ENCODE results near the gene PCBP3. TPM values are rescaled to one million over a fixed set of nuclear protein-coding genes. Genes with fewer than 3 reads are reported as not detected.

The PCBP3 gene
- total RNA-seq, 1 donor from 2014 or later, result not detected

DNA sequence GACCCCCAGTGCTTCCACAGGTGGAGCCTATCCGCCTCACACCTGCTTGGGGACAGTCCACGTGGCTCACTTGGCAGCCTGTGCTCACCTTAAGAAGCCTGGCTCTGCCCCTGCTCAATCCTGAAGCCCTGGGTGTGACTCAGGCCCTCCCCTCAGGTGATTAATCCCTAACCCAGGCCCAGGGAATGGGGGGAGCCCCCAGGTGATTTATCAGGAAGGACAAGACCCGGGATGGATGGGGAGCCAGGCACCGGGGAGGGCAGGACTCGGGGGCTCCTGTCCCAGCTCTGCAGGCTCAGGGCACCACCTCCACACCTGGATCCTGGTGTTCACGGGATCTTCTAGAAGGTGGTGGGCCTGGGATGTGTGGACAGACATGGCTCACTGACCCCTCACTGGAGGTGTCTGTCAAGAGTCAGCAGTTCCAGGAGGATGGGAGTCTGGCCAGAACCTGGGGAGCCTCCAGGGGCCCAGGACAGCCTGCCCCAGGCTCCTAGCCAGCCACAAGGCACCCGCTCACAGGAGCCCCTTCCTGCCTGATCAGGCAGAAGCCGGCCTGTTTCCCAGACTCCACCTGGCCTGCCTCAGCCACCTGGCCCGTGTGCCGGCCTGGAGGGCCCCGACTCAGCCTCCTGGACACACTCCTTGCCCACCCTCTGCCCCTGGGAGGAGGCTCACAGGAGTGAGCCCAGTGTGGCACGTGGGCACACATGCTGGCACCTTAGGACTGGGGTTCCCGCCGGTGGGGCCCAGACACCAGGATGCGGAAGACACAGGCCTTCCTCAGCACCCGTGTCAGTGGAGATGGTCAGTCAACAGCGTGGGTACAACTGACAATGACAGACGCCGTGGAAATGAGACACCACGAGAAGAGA lies 299.5 kb downstream of the PCBP3 start:
- no peaks in the 10 kb centered on the region for H3K36me3 ChIP-seq (ENCODE audit: control insufficient read depth in 3 of 3, insufficient read depth in 3 of 3, low read length in 3 of 3)
- no peak overlapping the region for H3K27ac ChIP-seq (ENCODE audit: low read depth, low read length)
- H3K9me3 ChIP-seq (ENCODE audit: control insufficient read depth in 3 of 3, low read length in 3 of 3), result no peaks in the 10 kb centered on the region
- no peak overlapping the region for H3K4me3 ChIP-seq (ENCODE audit: low read length in 3 of 3)
- peaks cover 11 to 36% (median 17%) of the 10 kb centered on the region in 3 donors for H3K27me3 ChIP-seq (ENCODE audit: control insufficient read depth in 3 of 3, insufficient read depth in 3 of 3, low read length in 3 of 3)
- no peaks in the 10 kb centered on the region for H3K4me1 ChIP-seq (ENCODE audit: control insufficient read depth in 3 of 3, insufficient read depth in 3 of 3, low read length in 3 of 3)
- H3K9ac ChIP-seq (ENCODE audit: low read depth in 1 of 3, low read length in 3 of 3), result no peak overlapping the region

DNA sequence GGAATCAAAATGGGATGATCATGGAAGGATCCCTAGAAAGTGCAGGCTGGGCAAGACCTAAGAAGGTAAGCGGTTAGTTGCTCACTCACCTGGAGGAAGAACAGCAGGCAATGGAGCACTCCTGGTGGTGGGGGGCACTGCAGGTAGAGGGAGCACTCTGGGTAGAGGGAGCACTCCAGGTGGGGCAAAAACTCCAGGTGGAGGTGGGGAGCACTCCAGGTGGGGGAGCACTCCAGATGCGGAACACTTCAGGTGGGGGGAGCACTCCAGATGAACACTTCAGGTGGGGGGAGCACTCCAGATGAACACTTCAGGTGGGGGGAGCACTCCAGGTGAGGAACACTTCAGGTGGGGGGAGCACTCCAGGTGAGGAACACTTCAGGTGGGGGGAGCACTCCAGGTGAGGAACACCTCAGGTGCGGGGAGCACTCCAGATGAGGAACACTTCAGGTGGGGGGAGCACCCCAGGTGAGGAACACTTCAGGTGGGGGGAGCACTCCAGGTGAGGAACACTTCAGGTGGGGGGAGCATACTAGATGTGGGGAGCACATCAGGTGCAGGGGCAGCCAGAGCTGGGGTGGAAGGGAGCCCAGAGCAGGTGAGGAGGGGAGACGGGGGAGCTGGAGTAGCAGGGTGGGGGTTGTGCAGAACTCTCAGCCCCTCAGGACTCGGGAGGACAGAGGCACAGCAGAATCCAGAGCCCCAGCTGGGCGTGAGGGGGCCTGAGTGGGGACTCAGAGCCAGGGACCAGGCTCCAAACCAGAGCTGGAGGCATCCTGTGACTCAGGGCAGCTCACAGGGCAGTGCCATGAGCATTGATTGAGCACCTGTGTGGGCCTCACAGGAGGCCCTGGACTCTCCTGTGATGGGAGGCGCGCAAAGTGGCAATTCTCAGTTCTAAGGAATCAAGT lies 300.4 kb downstream of the PCBP3 start:
- no peaks in the 10 kb centered on the region for H3K9me3 ChIP-seq (ENCODE audit: control insufficient read depth in 3 of 3, low read length in 3 of 3)
- H3K4me3 ChIP-seq (ENCODE audit: low read length in 3 of 3), result no peak overlapping the region
- H3K4me1 ChIP-seq (ENCODE audit: control insufficient read depth in 3 of 3, insufficient read depth in 3 of 3, low read length in 3 of 3), result peaks cover 0 to 2% (median 2%) of the 10 kb centered on the region in 3 donors
- H3K36me3 ChIP-seq (ENCODE audit: control insufficient read depth in 3 of 3, insufficient read depth in 3 of 3, low read length in 3 of 3), result no peaks in the 10 kb centered on the region
- H3K27ac ChIP-seq (ENCODE audit: low read depth, low read length), result no peak overlapping the region
- H3K9ac ChIP-seq (ENCODE audit: low read depth in 1 of 3, low read length in 3 of 3), result no peak overlapping the region
- peaks cover 18 to 43% (median 19%) of the 10 kb centered on the region in 3 donors for H3K27me3 ChIP-seq (ENCODE audit: control insufficient read depth in 3 of 3, insufficient read depth in 3 of 3, low read length in 3 of 3)

DNA sequence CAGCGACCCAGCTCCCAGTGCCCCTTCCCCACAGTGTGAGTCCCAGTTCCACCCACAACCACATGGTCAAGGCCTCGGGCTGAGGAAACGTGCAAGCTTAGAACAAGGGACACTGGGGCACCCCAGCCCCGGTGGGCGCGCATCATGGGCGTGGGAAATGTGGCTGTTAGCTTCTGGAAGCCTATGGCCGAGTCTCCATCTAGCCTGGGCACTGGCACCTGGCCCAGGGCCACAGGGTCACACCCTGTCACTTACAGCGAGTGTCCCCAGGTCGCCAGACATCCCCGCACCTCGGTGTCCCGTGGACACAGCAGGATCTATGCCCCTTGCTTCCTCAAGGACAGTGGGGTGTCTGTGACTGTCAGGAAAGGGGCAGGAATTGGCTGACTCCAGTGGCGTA lies 301.1 kb downstream of the PCBP3 start:
- no peak overlapping the region for H3K9ac ChIP-seq (ENCODE audit: low read depth in 1 of 3, low read length in 3 of 3)
- H3K27me3 ChIP-seq (ENCODE audit: control insufficient read depth in 3 of 3, insufficient read depth in 3 of 3, low read length in 3 of 3), result peaks cover 20 to 49% (median 23%) of the 10 kb centered on the region in 3 donors
- H3K9me3 ChIP-seq (ENCODE audit: control insufficient read depth in 3 of 3, low read length in 3 of 3), result no peaks in the 10 kb centered on the region
- no peaks in the 10 kb centered on the region for H3K36me3 ChIP-seq (ENCODE audit: control insufficient read depth in 3 of 3, insufficient read depth in 3 of 3, low read length in 3 of 3)
- no peak overlapping the region for H3K4me3 ChIP-seq (ENCODE audit: low read length in 3 of 3)
- peaks cover 0 to 6% (median 6%) of the 10 kb centered on the region in 3 donors for H3K4me1 ChIP-seq (ENCODE audit: control insufficient read depth in 3 of 3, insufficient read depth in 3 of 3, low read length in 3 of 3)
- no peak overlapping the region for H3K27ac ChIP-seq (ENCODE audit: low read depth, low read length)

DNA sequence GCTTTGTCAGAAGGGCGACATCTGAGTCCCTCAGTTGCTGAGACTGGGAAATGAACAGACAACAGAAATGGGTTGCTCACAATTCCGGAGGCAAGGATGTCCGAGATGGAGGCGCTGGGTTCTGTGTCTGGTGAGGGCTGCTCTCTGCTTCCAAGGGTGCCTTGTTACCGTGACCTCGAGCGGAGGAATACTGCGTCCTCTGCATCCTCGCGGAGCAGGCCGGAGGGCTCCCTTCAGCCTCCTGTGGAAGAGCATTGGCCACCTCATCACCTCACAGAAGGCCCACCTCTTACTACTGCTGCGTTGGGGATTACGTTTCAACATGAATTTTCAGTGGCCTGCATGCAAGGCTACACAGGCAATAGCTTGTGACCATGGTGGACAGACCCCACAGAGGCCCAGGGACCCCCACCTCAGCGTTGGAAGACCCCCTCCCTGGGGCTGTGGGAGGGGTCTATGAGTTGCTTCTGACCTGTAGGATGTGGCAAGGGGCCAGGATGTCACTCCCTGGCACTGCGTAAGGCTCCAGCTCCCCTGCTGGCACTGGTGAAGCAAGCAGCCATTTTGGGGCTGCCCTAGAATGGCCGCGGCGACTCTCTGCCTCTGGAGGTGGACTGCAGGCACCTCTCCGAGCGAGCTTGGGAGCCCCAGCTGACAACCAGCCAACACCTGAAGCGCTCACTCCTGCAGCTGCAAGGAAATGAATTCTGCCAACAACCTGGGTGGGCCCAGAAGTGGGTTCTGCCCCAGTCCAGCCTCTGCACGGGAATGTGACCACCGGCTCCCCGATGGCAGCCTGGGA lies 301.7 kb downstream of the PCBP3 start:
- H3K9ac ChIP-seq (ENCODE audit: low read depth in 1 of 3, low read length in 3 of 3), result no peak overlapping the region
- no peak overlapping the region for H3K27ac ChIP-seq (ENCODE audit: low read depth, low read length)
- H3K4me1 ChIP-seq (ENCODE audit: control insufficient read depth in 3 of 3, insufficient read depth in 3 of 3, low read length in 3 of 3), result peaks cover 5 to 11% (median 6%) of the 10 kb centered on the region in 3 donors
- H3K27me3 ChIP-seq (ENCODE audit: control insufficient read depth in 3 of 3, insufficient read depth in 3 of 3, low read length in 3 of 3), result peaks cover 26 to 51% (median 29%) of the 10 kb centered on the region in 3 donors
- no peak overlapping the region for H3K4me3 ChIP-seq (ENCODE audit: low read length in 3 of 3)
- H3K36me3 ChIP-seq (ENCODE audit: control insufficient read depth in 3 of 3, insufficient read depth in 3 of 3, low read length in 3 of 3), result no peaks in the 10 kb centered on the region
- H3K9me3 ChIP-seq (ENCODE audit: control insufficient read depth in 3 of 3, low read length in 3 of 3), result no peaks in the 10 kb centered on the region

DNA sequence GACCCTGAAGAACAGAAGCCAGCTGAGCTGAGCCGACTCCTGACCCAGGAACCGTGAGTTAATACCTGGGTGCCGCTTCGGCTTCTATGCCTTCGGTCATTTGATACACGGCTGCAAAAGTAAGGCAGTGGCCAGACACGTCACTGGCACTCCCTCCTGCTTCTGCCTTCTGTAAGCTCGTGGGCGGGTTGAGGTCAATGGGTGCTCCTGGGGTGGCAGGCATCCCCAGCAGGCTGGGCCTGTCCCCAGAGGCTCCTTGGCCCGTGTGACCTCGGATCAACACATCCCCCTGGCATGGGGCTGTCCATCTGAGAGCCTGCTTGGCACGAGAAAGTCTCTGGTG lies 302.3 kb downstream of the PCBP3 start:
- Histone ChIP-seq H3K36me3 (ENCODE audit: control insufficient read depth in 3 of 3, insufficient read depth in 3 of 3, low read length in 3 of 3) (no peaks in the 10 kb centered on the region), H3K27me3 (ENCODE audit: control insufficient read depth in 3 of 3, insufficient read depth in 3 of 3, low read length in 3 of 3) (peaks cover 31 to 55% (median 35%) of the 10 kb centered on the region in 3 donors), H3K9ac (ENCODE audit: low read depth in 1 of 3, low read length in 3 of 3) (no peak overlapping the region), H3K4me3 (ENCODE audit: low read length in 3 of 3) (no peak overlapping the region), H3K9me3 (ENCODE audit: control insufficient read depth in 3 of 3, low read length in 3 of 3) (no peaks in the 10 kb centered on the region), H3K4me1 (ENCODE audit: control insufficient read depth in 3 of 3, insufficient read depth in 3 of 3, low read length in 3 of 3) (peaks cover 11 to 15% (median 11%) of the 10 kb centered on the region in 3 donors), H3K27ac (ENCODE audit: low read depth, low read length) (no peak overlapping the region)

DNA sequence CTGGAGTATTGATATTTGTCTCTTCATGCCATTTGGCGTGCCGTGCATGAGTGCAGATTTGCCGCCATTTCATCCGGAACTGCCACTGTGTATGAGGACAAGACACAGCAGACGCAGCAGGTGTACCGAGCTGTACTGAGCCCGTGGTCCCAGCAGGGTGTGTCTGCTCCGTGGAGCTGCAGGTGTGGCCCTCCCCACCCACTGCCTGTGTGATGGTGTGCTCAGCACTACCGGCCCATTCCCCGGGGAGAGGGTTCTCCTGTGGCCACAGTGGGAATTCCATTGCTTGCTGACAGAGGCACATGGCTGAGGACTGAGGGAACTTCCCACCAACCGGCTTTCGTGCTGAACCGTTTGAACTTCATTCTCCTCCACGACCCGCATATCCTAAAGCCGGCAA lies 303.8 kb downstream of the PCBP3 start:
- Histone ChIP-seq H3K4me1 (ENCODE audit: control insufficient read depth in 3 of 3, insufficient read depth in 3 of 3, low read length in 3 of 3) (peaks cover 11 to 17% (median 12%) of the 10 kb centered on the region in 3 donors), H3K36me3 (ENCODE audit: control insufficient read depth in 3 of 3, insufficient read depth in 3 of 3, low read length in 3 of 3) (no peaks in the 10 kb centered on the region), H3K27ac (ENCODE audit: low read depth, low read length) (no peak overlapping the region), H3K9me3 (ENCODE audit: control insufficient read depth in 3 of 3, low read length in 3 of 3) (no peaks in the 10 kb centered on the region), H3K9ac (ENCODE audit: low read depth in 1 of 3, low read length in 3 of 3) (no peak overlapping the region), H3K27me3 (ENCODE audit: control insufficient read depth in 3 of 3, insufficient read depth in 3 of 3, low read length in 3 of 3) (peaks cover 30 to 60% (median 44%) of the 10 kb centered on the region in 3 donors), H3K4me3 (ENCODE audit: low read length in 3 of 3) (no peak overlapping the region)

DNA sequence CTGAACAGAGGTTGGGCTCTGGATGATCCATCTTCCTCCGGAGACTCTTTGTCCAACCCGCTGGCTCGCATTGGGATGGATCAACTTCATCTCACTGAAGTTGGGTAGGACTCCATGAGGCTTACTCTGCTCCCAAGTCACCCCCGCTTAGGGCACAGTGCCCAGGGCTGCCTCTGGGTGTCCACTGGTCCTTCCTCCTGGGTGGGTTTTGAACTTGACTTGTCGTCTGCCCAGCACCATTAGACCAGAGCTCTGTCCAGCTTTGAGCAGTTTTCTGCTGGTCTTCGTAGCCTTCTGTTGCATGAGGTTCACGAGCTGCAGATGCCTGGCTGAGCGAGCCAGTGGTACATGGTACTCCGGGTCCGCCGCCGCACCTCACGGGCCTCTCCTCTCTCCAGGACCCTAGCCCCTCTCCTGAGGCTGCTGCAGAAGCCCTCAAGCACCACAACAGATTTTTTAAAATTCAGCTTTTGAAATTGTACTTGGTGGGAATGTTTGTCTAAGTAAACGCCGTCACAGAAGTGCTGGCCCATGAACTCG lies 304.3 kb downstream of the PCBP3 start:
- Histone ChIP-seq H3K4me3 (ENCODE audit: low read length in 3 of 3) (no peak overlapping the region), H3K36me3 (ENCODE audit: control insufficient read depth in 3 of 3, insufficient read depth in 3 of 3, low read length in 3 of 3) (no peaks in the 10 kb centered on the region), H3K27ac (ENCODE audit: low read depth, low read length) (no peak overlapping the region), H3K9me3 (ENCODE audit: control insufficient read depth in 3 of 3, low read length in 3 of 3) (no peaks in the 10 kb centered on the region), H3K27me3 (ENCODE audit: control insufficient read depth in 3 of 3, insufficient read depth in 3 of 3, low read length in 3 of 3) (peaks cover 29 to 58% (median 44%) of the 10 kb centered on the region in 3 donors), H3K9ac (ENCODE audit: low read depth in 1 of 3, low read length in 3 of 3) (no peak overlapping the region), H3K4me1 (ENCODE audit: control insufficient read depth in 3 of 3, insufficient read depth in 3 of 3, low read length in 3 of 3) (peaks cover 11 to 17% (median 12%) of the 10 kb centered on the region in 3 donors)

DNA sequence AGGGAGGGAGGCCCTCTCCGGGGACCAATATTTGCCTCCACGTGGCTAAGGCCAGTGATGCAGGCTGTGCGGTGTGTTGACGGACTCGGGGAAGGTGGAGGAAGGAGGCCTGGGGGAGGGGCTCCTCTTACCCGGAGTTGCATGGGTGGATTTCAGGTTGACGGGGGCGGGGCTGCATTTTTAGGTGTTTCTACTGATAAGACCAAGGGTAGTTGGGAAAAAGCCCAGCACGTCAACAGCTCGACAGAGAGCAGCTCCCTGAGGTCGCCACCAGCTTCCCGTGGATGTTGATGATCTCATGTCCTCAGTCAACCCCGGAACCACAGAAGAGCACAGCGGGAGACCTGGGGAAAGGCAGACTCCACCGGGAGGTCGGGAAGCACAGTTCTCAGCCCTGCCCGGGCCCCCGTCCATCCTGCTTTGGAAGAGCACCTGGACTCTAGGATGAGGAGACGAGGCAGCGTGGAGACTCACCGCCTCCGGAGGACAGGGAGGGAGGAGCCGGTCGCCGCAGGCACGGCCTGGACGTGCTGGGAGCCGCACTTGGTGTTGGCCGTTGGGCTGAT lies 305.1 kb downstream of the PCBP3 start:
- H3K4me3 ChIP-seq (ENCODE audit: low read length in 3 of 3), result no peak overlapping the region
- H3K27ac ChIP-seq (ENCODE audit: low read depth, low read length), result no peak overlapping the region
- H3K9ac ChIP-seq (ENCODE audit: low read depth in 1 of 3, low read length in 3 of 3), result no peak overlapping the region
- no peaks in the 10 kb centered on the region for H3K9me3 ChIP-seq (ENCODE audit: control insufficient read depth in 3 of 3, low read length in 3 of 3)
- H3K4me1 ChIP-seq (ENCODE audit: control insufficient read depth in 3 of 3, insufficient read depth in 3 of 3, low read length in 3 of 3), result peaks cover 11 to 20% (median 12%) of the 10 kb centered on the region in 3 donors
- no peaks in the 10 kb centered on the region for H3K36me3 ChIP-seq (ENCODE audit: control insufficient read depth in 3 of 3, insufficient read depth in 3 of 3, low read length in 3 of 3)
- peaks cover 23 to 63% (median 44%) of the 10 kb centered on the region in 3 donors for H3K27me3 ChIP-seq (ENCODE audit: control insufficient read depth in 3 of 3, insufficient read depth in 3 of 3, low read length in 3 of 3)

Measured in skeletal muscle tissue (tissue), 4 donors.